NOMO-1 treated with dmso at 0.1 percent for 144 hours (cell line): Measurements from ENCODE around the gene HLA-A.
"Not testable (repeated sequence)": the region's sequence is repeated elsewhere in the genome, so short reads cannot be mapped to it uniquely, and the experiment has no call there.

Experiments
- DNase-seq: peaks from one replicate; lab custom pipeline; 2025; ENCODE audit not compliant: unreplicated experiment; lab: John Stamatoyannopoulos, UW

HLA-A gene

DNA sequence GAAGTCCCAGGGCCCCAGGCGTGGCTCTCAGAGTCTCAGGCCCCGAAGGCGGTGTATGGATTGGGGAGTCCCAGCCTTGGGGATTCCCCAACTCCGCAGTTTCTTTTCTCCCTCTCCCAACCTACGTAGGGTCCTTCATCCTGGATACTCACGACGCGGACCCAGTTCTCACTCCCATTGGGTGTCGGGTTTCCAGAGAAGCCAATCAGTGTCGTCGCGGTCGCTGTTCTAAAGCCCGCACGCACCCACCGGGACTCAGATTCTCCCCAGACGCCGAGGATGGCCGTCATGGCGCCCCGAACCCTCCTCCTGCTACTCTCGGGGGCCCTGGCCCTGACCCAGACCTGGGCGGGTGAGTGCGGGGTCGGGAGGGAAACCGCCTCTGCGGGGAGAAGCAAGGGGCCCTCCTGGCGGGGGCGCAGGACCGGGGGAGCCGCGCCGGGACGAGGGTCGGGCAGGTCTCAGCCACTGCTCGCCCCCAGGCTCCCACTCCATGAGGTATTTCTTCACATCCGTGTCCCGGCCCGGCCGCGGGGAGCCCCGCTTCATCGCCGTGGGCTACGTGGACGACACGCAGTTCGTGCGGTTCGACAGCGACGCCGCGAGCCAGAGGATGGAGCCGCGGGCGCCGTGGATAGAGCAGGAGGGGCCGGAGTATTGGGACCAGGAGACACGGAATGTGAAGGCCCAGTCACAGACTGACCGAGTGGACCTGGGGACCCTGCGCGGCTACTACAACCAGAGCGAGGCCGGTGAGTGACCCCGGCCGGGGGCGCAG lies at the start of gene HLA-A:
HLA-A (plus strand) TSS at position 258 of the 778 bp plus-strand sequence; CDS start at position 280, 22 bp downstream.
- peak; percentile 74 for DNase-seq

- DNase-seq, result no peak
These were observed 49.6 kb upstream of the HLA-A start for GRCh38 chr6:29892696-29893095.

DNA sequence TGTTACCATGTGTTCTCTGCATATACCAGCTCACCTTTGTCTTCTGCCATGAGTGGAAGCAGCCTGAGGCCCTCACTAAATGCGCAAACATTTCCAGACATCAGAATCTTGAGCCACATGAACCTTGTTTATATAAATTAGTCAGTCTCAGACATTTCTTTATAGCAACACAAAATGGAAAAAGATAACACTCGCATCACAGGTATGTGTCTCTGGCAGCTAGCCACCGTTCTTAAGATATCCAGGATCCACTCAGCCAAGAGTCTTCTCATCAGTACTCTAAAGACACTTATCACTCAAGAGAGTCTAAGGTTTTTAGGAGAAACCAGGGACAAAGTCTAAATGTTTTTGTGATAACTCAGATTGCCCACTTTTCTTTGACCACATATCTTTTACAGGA lies 43.1 kb upstream of the HLA-A start:
- no peak for DNase-seq

- no peak for DNase-seq
These were observed 37.0 kb upstream of the HLA-A start for GRCh38 chr6:29905286-29905685.

DNA sequence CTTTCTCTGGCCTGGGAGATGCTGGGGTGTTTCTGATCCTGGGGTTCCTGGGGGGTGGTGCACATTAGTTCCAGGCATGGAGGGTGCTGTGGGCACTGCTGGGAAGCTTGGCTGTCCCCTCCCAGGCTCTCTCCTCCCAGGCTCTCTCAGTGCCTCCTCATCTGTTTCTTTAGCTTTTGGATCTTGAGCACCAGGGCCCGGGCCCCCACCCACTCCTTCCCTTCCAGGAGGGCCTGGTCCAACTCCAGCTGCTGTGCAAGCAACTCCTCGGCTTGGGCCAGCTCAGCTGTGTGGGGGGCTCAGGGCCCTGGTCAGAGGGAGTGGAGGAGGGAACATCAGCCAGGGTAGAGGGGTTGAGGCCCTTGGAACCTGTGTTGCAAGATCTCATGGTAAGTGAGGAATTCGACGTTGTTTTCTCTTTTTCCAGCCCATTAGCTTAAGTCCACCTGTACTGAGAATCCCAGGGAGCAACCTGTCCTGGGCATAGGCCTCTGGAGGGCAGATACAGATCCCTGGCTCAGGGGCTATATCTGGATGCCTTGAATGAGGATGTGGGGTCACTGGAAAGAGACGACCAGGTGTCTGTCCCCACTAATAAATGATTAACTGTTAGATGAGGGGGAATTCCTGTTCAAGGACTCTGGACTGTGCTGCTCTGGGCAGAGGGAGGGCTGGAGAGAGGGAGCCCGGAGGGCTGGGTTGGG lies 34.5 kb upstream of the HLA-A start:
- DNase-seq, result no peak

DNA sequence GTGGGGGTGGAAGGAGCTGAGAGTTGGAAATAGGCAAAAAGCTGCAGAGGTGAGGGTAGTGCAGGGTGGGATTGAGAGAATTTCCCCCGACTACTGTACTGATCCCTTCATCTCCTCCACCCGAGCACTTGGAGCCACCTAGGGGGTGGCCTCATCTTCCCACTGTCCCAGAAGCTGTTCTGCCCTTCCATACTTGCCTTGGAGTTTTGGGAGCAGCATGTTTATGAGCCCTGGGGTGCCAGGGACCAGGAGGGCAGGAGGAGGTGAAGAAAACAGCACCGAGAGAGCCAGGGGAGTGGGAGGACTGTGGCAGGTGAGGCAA lies 34.0 kb upstream of the HLA-A start:
- no peak for DNase-seq

- no peak for DNase-seq
These were observed 33.6 kb upstream of the HLA-A start for GRCh38 chr6:29908710-29909109.

DNA sequence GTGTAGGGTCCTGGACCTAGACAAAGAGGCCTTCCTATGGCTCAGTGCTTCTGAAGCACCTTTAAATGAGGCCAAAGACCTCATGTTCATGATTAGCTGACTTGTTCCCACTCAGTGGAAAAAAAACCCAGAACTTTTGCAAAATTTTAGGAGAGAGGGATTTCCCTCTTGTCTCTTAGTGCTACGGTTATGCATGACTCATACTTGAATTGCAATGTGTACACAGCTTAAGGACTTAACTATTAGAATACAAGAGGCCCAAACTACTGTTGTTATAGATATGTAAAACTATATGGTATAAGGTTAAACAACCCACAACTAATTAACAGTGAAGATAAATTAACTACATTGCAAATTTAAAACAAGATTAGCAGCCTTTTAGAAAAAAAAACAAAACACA lies 32.3 kb upstream of the HLA-A start:
- DNase-seq, result no peak

- no peak for DNase-seq
These were observed 29.5 kb upstream of the HLA-A start for GRCh38 chr6:29912840-29913239.

DNA sequence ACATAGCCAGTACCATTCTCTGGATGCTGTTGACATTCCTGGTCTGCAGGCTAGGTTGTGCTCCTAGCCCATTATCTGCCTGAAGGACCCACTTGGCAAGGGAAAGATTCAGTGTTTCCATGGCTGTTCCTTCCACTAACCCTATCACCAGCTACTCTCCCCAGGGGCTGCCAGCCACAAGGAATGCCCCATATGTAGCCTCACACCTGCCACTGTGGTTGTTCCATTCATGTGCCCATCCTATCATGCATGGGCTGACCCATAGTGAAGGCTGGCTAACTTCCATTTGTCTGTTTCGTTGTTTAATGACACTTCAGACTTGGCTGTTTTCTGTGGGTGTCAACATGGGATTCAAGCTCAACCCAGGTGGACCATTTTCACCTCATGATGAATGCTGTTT lies 25.6 kb upstream of the HLA-A start:
- DNase-seq, result no peak

DNA sequence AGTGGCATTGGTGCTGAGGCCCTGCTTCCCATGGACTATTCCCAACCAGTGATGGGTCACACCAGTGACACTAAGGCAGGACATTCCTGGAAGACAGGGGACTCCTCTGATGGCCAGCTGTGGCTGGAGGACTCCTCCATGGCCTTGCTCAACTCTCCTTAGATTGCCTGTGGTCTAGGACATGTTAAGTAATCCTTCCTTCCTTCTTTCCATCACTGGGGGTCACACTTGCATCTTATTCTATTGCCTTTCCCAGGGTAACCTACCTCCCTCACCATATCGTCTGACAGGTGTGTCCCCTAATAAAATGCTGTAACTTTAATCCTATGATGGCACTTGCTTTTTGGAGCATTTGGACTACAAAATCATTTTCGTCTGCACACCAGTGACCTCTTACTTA lies 24.5 kb upstream of the HLA-A start:
- DNase-seq, result no peak

DNA sequence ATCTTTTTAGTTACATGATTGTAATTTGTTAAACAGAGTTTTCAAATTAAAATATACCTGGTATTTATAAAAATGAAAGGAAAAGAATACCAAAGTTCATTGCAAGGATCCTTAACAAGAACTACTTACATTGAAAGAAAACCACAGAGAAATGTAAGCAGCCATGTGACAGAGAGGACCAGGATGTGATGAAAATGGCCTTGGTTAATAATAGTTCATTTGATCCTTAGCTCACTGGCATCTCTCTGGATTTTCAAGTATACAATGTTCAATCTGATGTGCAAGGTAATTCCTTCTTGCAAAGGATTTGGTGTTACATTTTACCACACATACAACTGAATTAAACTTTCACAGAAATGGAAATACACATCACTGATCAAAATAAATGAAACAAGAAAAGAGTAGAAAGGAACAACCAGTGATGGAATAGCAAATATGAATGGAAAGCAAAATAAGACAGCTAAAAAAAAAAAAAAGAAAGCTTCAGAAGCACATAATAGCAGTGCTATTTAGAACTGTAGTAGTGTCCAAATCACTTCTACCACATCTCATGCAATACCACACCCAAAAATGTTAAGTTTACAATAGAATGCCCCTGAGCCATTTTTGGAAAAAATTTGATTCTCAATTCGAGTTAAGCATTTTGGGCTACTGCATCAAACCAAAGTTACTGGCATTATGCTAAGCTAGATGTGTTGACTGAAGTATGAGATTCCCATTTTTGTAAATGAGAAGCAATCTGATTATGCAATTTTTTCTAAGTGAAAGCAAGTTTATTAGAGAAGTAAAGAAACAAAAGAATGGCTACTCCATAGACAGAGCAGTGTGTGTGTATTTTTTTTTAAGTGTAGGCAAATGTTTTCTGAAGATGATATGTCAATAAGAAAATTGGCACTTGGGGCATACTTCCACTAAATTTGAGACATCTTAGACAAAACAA lies 22.6 kb upstream of the HLA-A start:
- DNase-seq, result no peak

DNA sequence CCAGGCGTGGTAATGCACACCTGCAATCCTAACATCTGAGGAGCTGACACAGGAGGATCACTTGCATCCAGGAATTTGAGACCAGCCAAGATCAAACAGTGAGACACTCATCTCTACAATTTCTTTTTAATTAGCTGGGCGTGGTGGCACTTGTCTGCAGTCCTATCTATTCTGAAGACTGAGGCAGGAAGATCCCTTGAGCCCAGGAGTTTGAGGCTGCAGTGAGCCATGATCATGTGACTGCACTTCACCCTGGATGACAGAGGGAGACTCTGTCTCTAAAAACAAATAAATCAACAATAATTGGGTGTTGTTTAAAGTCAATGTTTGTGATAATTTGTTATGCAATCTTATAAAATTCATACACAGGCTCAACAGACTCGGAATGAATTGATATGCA lies 18.0 kb upstream of the HLA-A start:
- no peak for DNase-seq

- DNase-seq, result no peak
These were observed 17.6 kb upstream of the HLA-A start for GRCh38 chr6:29924731-29925130.

DNA sequence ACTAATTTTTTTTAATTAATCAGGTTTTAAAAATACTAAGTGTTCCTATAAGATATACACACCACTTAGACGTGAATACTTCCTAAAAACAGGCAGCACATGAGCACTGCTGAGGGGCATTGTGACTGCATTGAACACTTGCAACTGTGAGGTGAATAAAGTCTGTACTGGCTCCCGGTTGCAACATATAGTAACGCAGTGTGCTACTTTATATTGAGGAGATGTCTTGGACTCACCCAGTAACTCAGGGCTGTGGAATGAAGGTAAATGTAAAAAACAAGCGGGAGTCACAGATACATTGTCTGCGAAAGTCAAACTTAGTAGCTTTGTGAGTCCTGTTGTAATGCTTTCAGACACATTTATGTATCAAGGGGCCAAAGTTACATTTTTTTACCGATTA lies 17.0 kb upstream of the HLA-A start:
- no peak for DNase-seq

- DNase-seq, result no peak
These were observed 16.5 kb upstream of the HLA-A start for GRCh38 chr6:29925727-29926412.

DNA sequence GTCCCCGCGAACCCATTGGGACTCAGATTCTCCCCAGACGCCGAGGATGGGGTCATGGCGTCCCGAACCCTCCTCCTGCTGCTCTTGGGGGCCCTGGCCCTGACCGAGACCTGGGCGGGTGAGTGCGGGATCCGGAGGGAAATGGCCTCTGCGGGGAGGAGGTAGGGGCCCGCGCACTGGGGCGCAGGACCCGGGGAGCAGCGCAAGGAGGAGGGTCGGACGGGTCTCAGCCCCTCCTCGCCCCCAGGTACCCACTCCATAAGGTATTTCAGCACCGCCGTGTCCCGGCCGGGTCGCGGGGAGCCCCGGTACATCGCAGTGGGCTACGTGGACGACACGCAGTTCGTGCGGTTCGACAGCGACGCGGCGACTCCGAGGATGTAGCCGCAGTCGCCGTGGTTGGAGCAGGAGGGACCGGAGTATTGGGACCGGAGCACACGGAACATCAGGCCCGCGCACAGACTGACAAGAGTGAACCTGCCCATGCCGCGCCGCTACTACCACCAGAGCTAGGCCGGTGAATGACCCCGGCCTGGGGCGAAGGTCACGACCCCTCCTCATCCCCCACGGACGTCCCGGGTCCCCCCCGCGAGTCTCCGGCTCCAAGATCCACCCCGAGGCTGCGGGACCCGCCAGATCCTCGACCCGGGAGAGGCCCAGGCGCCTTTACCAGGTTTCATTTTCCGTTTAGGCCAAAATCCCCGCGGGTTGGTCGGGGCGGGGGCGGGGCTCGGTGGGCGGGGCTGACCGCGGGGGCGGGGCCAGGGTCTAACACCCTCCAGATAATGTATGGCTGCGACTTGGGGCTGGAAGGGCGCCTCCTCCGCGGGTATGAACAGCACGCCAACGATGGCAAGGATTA lies 15.7 kb upstream of the HLA-A start:
- peak; percentile 67 for DNase-seq

- no peak for DNase-seq
These were observed 15.1 kb upstream of the HLA-A start for GRCh38 chr6:29927275-29927569.

DNA sequence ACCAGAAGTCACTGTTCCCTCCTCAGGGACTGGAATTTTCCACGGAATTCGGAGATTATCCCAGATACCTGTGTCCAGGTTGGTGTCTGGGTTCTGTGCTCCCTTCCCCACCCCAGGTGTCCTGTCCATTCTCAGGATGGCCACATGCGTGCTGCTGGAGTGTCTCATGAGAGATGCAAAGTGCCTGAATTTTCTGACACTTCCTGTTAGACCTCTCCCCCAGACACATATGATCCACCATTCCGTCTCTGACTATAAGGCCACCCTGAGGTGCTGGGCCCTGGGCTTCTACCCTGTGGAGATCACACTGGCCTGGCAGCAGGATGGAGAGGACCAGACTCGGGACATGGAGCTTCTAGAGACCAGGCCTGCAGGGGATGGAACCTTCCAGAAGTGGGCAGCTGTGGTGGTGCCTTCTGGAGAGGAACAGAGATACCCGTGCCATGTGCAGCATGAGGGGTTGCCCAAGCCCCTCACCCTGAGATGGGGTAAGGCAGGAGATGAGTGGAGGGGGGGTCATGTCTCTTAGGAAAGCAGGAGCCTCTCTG lies 14.4 kb upstream of the HLA-A start:
- DNase-seq, result no peak

GRCh38 chr6:29930047-29930446 lies 12.3 kb upstream of the HLA-A start:
- DNase-seq, result not testable (repeated sequence)
